ENCODE results near the gene PPIC.

PPIC gene

DNA sequence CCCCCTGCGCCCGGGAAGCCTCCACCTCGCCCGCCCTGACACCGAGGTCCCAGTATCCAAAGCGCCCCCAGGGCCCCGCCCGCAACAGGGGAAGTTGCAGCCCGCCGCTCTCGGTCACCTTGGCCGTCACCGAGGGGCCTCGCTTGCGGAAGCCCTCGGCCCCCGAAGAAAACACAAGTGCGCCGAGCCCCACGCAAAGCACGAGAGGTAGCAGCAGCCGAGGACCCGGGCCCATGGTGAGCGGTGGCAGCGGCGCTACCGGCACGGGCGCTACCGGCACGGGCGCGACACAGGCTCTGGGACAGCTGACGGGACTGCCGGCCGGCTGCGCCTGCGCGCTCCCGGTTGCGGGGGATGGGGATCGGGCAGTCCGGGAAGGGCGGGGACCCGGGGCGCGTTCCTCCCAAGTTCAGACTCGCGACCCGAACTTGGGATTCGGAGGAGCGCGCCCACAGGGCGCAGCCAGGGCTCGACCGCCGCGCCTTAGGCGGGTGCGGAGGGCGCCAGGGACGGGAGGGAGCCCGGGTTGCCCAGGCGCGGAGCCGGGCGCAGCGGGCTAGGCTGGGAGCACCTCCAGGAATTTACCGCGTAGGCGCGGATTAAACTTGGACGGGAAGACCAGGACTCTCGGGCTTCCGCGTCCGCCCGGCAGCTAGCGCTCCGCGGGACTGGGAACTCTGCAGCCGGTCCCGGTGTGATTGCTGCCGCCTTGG is at the start of gene PPIC:
PPIC (minus strand) TSS at position 335 of the 713 bp plus-strand sequence; CDS start at position 235, 100 bp downstream.
- DNase-seq: no peak

DNA sequence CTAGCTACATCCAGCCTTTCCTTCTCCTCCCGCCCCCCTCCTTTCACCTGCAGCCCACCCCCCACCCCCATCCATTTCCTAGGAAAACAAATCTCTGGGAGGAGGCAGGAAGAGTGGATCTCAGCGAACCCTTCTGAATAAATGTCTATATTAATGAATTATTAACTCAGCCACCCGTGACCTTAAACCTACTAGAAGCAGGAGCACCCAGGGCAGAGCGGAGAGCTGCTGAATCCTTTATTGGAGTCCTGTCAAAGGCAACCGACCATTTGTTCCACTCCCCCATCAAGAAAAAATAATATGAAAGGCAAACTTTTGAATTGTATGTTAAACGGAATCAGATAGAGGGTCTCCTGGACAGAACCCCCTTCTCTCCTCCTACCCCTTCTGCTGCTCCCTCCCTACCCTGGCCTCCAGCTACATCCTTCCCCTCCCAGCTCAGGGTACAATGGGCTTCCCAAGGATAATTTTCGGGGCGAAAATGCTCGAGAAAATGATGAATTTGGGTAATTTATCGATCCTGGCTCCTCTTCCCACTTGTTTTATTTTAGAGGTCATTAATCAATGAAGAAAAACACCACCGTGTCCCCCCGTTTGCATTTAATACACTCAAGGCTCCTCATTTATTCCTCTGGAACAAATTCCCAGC is 49.2 kb upstream of the PPIC start:
- no peak for DNase-seq

DNA sequence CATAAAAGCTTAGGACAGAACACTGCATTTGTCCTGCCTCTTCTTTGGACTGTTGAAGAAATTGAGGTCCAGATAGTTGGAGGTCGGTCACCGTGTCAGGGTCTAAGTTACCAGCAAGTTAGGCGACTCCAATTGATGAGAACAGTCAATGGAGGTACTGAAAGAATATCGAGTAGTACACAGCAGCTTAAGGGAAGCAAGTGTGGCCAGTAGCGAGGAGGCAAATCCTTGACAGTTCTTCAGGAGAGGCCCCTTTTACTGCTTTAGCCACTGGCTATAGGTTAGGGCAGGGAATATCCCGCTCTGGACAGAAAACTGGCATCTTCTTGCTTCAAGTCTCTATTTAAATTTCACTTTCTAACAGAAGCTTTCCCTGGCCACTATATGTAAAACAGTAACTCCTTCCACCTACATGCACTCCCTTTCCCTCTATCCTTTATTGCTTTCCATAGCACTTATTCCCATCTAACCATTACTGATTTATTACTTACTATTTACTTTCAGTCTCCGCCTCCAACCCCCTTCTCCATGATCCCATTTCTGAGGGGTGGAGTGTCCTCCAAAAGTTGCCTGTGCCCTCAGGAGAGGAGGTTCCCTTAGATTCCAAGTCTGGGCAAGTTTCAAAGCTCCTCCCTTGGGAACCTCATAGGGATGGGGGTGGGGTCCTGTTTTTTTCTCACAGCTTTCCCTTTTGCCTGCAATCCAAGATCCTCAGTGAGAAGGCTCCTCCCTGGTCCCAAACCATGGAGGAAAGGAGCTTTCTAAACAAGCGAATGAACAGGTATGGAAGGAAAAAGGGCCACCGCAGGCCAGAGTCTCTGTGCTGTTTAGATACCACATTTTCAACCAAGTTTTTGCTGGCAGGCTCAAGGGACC is 48.4 kb upstream of the PPIC start:
- no peak for DNase-seq

DNA sequence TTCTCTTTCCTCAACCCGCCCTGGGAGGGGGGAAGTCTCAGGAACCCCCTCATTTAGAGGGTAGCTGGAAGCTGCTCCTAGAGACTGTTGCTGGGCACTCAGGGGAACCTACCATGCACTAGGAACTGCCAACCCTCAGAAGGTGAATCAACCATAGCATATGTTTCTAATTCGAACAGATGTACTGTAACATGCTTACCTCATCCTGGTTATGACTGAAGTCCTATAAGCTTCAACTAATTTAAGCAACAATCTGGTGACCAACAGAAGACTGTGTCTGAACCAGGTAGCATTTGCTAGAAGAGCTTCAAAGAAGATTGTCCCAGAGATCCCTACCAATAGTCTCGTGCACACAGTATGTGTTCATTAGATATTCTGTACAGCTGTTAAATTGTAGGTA is 46.8 kb upstream of the PPIC start:
- no peak for DNase-seq

DNA sequence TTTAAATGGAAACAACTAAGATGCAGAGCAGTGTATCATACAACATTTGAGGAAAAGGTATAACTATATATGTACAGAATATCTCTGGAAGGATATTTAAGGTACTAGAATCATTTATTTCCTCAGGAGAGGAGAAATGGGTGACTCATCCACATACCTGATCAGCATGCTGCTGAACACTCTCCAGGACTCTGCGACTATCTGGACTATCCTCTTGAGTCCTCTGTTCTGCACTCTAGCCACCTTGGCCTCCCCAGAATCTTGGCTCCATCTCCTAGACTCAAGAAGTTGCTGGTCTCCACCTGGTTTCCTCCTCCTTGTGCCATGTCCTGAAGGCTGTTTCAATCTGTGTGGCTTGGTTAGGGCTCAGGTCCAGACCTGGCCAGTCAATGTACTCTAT is 43.7 kb upstream of the PPIC start:
- no peak for DNase-seq

DNA sequence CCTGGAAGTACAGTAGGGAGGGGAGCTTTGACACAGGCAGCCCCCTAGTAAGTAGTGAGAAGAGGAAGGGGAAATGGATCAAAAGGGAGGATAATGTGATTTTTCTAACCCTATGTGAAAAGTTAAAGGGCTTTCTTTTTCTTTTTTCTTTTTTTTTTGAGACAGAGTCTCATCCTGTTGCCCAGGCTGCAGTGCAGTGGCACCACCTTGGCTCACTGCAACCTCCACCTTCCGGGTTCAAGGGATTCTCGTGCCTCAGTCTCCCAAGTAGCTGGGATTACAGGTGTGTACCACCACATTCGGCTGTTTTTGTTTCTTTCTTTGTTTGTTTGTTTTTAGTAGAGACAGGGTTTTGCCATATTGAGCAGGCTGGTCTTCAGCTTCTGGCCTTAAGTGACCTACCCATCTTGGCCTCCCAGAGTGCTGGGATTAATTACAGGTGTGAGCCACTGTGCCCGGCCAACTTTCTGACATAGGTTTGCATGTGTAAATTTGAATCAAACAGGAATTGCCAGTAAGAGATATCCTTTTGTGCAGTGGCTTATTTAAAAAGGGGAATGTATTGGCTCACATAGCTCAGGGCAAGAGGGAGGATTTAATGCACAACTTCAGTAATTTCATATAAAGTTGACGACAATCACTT is 39.1 kb upstream of the PPIC start:
- no peak for DNase-seq

DNA sequence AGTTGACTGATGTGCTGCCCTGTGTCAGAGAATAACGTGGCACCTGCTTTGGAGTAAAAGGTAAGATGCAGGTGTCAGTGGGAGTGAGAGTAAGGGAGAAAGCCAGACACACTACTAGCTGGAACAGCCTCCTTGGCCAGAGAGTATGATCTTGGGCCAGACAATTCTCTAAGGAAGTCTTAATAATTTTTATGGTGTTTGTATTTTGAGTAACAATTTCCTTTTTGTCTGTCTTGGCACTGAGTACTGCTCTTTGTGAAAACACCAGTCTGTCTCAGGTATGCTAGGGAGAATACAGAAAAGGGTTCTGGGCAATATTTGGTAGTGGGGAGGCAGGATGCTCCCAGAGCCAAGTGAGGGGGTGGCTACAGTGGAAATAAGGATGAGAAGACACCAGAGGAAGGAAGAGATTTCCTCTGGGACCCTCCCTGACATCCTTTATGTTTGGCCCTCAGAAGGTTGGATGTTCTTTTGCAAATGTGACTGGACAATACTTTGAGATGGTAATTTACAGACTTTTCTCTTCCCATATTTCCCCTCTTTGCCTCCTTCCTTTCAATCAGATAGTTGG is 31.9 kb upstream of the PPIC start:
- DNase-seq: no peak

DNA sequence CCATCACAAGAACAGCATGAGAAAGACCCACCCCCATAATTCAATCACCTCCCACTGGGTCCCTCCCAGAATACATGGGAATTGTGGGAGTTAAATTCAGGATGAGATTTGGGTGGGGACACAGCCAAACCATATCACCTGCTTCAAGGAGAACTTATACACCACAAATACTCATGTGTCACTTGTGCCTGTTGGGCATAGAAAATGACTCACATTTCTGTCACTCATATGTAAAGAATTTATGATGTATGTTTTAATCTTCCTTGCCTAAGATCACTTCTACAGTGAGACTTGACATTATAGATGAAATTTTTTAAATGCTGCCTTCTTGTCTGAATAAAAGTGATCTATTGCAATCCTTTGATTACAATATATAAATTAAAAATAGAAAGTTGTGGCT is 29.5 kb upstream of the PPIC start:
- DNase-seq: no peak

DNA sequence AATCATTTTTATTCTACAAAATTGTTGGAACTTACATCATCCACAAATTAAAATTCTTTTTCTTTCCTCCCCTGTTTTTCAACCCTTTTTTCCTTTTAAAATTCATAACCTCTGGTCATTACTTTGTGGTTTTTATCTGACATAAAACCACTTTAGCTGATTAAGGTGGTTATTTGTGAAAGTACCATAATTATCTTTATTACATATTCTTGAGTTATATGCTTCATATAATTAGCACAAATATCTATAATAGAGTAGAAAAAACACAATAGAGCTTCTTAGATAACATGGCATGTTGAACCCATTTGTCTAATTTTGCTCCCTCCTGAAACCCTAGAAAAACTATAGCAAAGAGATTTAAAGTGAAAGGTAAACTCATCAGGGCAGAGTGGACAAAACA is 22.9 kb upstream of the PPIC start:
- DNase-seq: no peak

DNA sequence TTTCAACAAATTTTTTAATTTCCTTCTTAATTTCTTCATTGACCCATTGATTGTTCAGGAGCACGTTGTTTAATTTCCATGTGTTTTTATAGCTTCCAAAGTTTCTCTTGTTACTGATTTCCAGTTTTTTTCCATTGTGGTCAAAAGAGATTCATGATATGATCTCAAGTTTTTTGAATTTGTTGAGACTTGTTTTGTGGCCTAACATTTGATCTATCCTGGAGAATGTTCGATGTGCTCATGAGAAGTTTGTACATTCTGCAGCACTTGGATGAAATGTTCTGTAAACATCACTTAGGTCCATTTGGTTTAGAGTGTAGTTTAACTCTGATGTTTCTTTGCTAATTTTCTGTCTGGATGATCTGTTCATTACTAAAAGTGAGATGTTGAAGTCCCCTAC is 14.7 kb upstream of the PPIC start:
- no peak for DNase-seq

DNA sequence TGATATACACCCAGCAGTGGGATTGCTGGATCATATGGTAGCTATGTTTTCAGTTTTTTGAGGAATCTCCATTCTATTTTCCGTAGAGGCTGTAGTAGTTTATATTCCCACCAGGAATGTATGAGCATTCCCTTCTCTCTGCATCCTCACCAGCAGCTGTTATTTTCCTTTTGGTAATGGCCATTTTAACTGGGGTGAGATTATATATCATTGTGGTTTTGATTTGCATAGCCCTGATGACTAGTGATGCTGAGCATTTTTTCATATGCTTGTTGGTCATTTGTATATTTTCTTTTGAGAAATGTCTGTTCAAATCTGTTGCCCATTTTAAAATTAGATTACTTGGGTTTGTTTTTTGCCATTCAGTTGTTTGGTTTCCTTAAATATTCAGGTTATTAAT is 11.2 kb upstream of the PPIC start:
- DNase-seq: no peak

DNA sequence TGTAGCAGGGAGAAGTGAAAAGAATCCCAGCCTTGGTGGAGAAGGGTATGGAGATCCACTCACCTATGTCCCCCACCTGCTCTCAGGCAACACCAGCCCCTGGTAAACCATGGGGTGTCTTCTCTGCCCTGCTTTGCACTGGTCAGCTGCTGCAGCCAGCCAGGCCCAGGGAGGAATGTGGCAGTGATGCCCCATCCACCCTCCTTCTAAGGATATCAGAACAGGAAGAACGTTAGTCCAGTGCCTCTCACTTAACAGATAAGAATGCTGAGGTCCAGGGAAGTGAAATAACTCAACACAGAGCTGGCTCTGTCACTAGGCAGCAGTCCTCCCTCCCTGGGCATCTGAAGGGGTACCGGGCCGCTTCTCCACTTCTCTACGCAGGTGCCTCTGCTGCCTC is 9.7 kb upstream of the PPIC start:
- DNase-seq: no peak

DNA sequence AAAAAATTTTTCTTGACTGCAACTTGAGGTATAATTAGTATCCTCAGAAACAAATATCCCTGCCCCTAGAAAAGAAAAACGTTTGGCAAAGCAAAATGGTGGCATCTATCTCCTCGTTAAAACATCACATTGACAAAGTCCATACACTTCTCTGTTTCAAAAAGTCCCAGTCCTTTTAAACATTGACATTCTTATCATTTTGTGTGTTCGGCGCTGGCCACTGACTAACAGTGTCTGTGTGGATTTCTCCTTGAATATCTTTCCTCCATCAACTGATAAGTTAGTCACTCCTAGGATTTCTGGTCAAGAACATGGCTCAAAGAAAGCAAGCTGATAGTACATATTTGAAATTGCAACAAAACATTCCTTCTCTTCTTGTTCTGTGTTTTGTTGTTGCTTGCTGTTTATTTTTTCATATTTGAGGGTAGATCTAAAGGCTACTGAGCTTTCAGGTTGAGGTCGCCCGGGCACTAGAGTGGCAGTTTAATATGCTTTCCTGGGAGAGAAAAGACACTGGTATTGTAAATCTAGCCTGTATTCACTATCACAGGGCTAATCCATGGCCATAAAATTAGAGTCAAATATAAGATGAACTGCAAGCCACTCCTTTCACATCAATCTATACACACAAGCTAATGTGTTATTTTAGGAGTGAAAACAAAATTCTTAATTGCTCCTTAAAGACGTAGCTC is 8.5 kb upstream of the PPIC start:
- DNase-seq: no peak

DNA sequence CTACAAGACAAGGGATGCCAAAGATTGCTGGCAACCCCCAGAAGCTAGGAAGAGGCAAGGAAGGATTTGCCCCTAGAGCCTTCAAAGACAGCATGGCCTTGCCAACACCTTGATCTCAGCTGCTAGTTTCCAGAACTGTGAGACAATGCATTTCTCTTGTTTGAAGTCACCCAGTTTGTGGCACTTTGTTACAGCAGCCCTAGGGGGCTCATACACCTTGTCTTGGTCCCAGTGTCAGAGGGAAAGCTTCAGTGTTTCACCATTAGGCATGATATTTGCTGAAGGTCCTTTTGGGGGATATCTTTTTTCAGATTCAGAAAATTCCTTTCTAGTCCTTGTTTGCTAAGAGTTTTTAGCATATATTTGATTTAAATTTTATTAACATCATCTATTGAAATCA is 3.1 kb upstream of the PPIC start:
- DNase-seq: no peak

DNA sequence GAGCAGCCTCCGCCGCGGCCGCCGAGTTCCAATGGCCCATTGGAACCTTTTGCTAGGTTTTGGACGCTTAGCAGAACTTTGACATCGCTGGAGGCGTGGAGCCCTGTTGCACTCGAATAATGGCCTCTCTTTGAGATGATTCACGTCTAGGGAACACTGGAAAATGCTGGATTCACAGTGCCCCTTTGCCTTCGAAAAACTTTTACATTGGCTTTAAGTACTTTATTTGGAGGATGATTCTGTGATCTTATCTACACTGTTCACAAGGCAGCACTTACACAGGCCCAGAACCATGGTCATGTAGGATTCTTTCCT is 536 bp upstream of the PPIC start:
- no peak for DNase-seq

DNA sequence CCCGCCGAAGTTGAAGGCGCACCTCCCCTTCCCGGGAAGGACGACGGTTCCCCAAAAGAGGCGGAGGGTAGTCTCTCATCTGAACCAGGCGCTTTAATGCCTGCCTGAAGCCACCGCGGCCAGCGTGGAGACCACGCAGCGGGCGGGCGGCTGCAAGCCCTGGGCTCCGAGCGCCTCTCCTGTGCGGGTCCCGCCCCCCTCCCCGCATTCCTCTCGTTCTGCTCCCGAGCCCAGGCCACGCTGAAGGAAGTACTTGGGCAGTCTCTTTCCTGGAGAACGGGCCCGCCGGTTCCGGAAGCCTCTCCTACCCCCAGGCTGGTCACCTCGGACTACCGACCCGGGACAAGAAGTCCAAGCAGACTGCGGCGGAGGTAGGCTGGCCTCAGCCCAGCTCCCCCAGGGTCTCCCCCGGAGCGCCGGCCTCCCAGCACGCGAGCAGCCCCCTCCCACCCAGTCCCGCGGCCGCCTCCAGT is 571 bp downstream of the PPIC start:
- DNase-seq: no peak

DNA sequence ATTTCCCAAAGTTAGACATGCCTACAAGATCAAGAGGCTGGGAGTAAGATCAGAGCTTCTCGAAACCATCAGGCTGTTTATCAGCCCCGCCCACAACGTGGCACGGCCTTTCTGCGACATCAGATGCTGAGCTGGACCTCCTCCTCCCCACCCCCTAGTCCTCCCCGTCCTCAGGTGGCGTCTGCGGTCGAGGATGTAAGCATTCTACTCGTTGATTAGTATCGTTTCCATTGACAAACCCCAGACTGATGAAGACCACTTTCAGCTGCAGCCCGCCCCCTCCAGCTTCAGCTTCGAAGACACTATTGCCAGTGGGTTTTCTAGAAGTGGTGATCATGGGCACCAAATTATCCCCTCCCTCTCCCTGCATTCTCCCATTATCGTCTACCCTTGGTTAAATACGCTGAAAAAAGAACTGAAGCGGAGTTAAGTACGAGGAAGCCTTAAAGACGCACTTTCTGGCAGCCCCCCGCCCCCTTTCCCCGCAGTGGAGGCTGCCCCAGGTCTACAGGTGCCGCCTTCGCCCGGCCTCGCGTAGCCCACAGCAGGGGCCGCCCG is 1.1 kb downstream of the PPIC start:
- DNase-seq: no peak

DNA sequence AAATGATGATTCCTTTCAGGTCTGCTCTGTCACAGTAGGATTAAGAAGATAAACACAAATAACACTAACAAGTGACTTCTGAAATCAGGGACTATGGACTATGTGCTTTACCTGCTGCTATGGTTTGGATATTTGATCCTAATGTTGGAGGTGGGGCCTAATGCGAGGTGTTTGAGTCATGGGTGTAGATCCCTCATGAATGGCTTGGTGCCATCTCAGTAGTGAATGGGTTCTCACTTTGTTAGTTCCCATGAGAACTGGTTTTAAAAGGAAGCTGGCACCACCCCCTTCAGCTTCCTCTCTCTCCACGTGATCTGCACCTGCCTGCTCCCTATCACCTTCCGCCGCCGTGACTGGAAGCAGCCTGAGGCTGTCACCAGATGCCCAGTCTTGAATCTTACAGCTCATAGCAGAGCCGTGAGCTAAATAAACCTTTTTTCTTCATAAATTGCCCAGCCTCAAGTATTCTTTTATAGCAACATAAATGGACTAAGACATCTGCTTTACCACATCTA is 3.3 kb downstream of the PPIC start:
- no peak for DNase-seq

DNA sequence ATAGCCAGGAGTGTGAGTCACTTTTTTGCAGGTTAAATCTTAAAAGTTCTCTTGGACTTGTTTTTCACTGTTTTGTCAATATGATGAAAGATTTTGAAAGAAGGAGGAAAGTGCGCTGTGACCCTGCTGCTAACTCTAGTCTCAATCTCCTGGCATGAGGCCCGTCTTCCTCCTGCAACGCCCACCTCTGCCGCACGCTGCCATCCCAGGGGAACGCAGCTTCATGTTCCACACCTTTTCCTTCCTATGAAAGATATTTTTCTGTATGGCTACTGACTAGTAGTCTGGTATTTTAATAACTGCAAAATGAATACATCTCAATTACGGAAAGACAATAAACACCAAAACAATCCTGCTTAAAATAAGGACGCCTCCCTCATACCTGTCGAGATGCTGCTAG is 8.3 kb downstream of the PPIC start:
- no peak for DNase-seq

DNA sequence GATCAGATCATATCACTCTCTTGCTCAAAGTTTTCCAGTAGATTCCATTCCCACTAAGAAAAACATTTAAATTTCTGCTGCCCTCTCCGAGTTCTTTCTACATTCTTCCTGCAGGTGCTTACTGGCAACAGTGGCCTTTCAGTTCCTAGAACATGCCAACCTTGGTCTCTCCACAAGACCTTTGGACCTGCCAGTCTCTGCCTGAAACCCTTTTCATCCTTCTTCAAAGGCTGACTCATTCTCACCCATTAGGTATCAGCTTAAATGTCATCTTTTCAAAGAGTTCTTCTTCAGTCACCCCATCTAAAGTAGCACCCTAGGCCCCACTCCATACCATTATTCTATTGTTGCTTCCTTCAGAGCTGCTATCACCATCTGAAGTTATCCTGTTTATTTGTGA is 21.8 kb downstream of the PPIC start:
- DNase-seq: no peak

DNA sequence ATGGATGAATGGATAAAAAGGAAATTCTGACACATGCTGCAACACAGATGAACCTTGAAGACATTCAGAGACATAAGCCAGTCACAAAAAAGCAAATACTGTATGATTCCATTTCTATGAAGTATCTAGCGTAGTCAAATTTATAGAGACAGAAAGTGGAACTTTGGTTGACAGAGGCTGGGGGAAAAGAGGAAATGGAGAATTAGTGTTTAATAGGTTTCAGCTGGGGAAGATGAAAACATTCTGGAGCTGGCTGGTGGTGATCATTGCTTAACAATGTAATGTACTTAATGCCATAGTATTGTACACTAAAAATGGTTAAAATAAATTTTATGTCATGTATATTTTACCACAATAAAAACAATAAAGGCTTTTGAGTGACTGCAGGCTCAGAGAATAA is 24.2 kb downstream of the PPIC start:
- DNase-seq: no peak

DNA sequence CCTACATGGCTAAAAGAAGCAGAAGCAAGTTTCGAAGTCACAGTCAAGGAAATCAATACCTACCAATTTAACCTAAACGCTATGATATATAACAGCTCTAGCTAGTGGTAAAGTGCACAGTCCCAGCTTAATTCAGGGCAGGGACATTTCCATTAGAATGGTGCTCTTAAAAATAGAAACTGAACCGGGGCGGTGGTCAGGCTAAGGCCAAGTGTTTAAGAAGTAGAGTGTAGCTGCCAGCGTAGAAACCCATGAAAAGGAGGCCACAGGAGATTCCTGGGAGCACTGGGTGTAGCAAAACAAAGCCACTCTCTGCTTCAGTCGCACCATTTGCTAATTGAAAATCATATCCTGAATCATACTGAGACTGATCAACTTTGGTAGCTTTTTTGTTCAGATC is 28.8 kb downstream of the PPIC start:
- DNase-seq: no peak

Measured in stimulated activated CD4-positive, alpha-beta T cell treated with anti-CD3 and anti-CD28 coated beads, Interleukin-4, amount 100 ng/mL, for 24 hours (primary cell).